IMR-90 (cell line): Measurements from ENCODE around the gene SYT17.

Experiments used
- CEBPB ChIP-seq: IDR thresholded peaks from 2 replicates; pipeline ENCODE4 v1.6.1; 2012; ENCODE audit warnings: low read depth, low read length, improper control_type of control experiment
- FOS ChIP-seq: fragments of 150-350 bp; IDR thresholded peaks from 2 replicates; pipeline ENCODE4 v1.6.1; 2016; ENCODE audit warnings: low read depth, low read length
- MAFK ChIP-seq: IDR thresholded peaks from 2 replicates; pipeline ENCODE4 v1.6.1; 2012; ENCODE audit warnings: low read depth, low read length, improper control_type of control experiment
- MXI1 ChIP-seq: IDR thresholded peaks from 2 replicates; pipeline ENCODE4 v1.6.1; 2012; ENCODE audit warnings: low read depth, mild to moderate bottlenecking, low read length, moderate library complexity, borderline replicate concordance
- POLR2A ChIP-seq: IDR thresholded peaks from 2 replicates; pipeline ENCODE4 v1.6.1; 2012; ENCODE audit warnings: mild to moderate bottlenecking, low read depth, low read length
- SMC3 ChIP-seq: fragments of 150-350 bp; IDR thresholded peaks from 2 replicates; pipeline ENCODE4 v1.6.1; 2016; ENCODE audit warnings: low read depth, mild to moderate bottlenecking, antibody characterized with exemption, low read length, moderate library complexity
- USF2 ChIP-seq: fragments of 150-350 bp; IDR thresholded peaks from 2 replicates; pipeline ENCODE4 v1.6.1; 2017; ENCODE audit warnings: mild to moderate bottlenecking, antibody characterized with exemption, low read length, low read depth
- TF ChIP-seq, protein P1 (sequence below): conservative IDR thresholded peaks from 2 replicates; pipeline ENCODE4 v1.5.1; 2012; ENCODE audit warnings: mild to moderate bottlenecking, low read depth, low read length, improper control_type of control experiment

DNA sequence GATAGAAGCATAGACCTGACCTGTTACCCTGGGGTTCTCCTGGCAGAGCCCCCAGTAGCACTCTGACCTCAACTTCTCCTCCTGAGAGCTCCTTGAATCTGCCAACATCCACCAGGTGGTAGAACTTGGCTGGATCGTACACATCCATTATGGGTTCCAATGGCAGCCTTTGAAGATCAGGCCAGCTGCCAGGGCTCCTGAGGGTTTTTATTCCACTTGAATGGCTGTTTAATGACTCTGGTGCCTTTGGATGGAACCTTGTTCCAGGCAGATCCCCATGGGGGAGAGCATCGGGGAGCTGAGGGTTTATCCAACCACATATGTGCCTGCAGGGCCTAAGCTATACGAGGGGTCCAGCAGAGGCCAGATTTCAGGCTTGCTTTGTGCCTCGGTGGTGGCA is 70.4 kb downstream of the SYT17 start:
- TF ChIP-seq POLR2A (no peak), MXI1 (no peak), USF2 (no peak), SMC3 (no peak), MAFK (no peak), FOS (no peak), CEBPB (no peak)
- TF ChIP-seq, protein P1, sequence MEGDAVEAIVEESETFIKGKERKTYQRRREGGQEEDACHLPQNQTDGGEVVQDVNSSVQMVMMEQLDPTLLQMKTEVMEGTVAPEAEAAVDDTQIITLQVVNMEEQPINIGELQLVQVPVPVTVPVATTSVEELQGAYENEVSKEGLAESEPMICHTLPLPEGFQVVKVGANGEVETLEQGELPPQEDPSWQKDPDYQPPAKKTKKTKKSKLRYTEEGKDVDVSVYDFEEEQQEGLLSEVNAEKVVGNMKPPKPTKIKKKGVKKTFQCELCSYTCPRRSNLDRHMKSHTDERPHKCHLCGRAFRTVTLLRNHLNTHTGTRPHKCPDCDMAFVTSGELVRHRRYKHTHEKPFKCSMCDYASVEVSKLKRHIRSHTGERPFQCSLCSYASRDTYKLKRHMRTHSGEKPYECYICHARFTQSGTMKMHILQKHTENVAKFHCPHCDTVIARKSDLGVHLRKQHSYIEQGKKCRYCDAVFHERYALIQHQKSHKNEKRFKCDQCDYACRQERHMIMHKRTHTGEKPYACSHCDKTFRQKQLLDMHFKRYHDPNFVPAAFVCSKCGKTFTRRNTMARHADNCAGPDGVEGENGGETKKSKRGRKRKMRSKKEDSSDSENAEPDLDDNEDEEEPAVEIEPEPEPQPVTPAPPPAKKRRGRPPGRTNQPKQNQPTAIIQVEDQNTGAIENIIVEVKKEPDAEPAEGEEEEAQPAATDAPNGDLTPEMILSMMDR, result no peak
